Epithelial cell of esophagus (primary cell): ENCODE measurements around the gene TP53I3.

ENCODE experiments used
- DNase-seq: peaks from one replicate; pipeline ENCODE4 v3.0.0; 2010; ENCODE audit warnings: low read depth
- H3K4me3 ChIP-seq: 2 replicates; pipeline ENCODE4 v1.5.1; 2011; ENCODE audit warnings: mild to moderate bottlenecking, low read length, control low read depth
- CTCF ChIP-seq: IDR thresholded peaks from 2 replicates; pipeline ENCODE4 v1.5.1; 2011; ENCODE audit warnings: low read depth, mild to moderate bottlenecking, low read length, control low read depth, inconsistent platforms; ENCODE audit not compliant: insufficient read depth; ENCODE audit errors: missing control alignments

TP53I3 gene

GRCh38 chr2:24051833-24052232 lies 32.8 kb downstream of the TP53I3 start:
- no peak for TF ChIP-seq CTCF
- no peak overlapping the region for H3K4me3 ChIP-seq
- DNase-seq = no peak

GRCh38 chr2:24050041-24050979 lies 34.3 kb downstream of the TP53I3 start:
- no peak for TF ChIP-seq CTCF
- H3K4me3 ChIP-seq = peak overlapping the region; percentile 64
- DNase-seq = no peak

- DNase-seq = peak; percentile 77
- TF ChIP-seq CTCF = no peak
- H3K4me3 ChIP-seq = peak within 1 kb of the TSS; percentile 64
Measured at GRCh38 chr2:24049485-24050021, 35.1 kb downstream of the TP53I3 start, which contains the start of gene FKBP1B. TSS of gene FKBP1B (plus strand) at chr2:24049741. CDS start at chr2:24049850, 109 bp downstream.

GRCh38 chr2:24048769-24049484 lies 35.7 kb downstream of the TP53I3 start:
- peak overlapping the region; percentile 36 for H3K4me3 ChIP-seq
- TF ChIP-seq CTCF = no peak
- no peak for DNase-seq

- no peak for TF ChIP-seq CTCF
- DNase-seq = no peak
- H3K4me3 ChIP-seq = peak overlapping the region; percentile 71
Measured at GRCh38 chr2:24047703-24048033, 37.0 kb downstream of the TP53I3 start.

GRCh38 chr2:24046930-24047702 lies 37.5 kb downstream of the TP53I3 start, which contains the start of gene WDCP:
TSS of gene WDCP (minus strand) at chr2:24047391. CDS start at chr2:24039494, 7,897 bp downstream.
- peak within 1 kb of the TSS; percentile 71 for H3K4me3 ChIP-seq
- peak; percentile 100 for DNase-seq
- TF ChIP-seq CTCF = no peak
